D341Med (cell line): ENCODE results near the gene FBXO4.
"Not testable (repeated sequence)": the region's sequence is repeated elsewhere in the genome, so short reads cannot be mapped to it uniquely, and the experiment has no call there.

Experiments
- DNase-seq: peaks from one replicate; pipeline ENCODE4 v3.0.0; 2012; ENCODE audit warnings: low spot score

The FBXO4 gene

DNA sequence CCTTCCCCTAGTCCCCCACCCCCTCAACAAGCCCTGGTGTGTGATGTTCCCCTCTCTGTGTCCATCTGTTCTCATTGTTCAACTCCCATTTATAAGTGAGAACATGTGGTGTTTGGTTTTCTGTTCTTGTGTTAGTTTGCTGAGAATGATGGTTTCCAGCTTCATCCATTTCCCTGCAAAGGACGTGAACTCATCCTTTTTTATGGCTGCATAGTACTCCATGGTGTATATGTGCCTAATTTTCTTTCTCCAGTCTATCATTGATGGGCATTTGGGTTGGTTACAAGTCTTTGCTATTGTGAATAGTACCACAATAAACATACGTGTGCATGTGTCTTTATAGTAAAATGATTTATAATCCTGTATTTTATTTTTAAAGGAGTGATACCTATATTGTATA, 57.8 kb downstream of the FBXO4 start:
- DNase-seq, result not testable (repeated sequence)

DNA sequence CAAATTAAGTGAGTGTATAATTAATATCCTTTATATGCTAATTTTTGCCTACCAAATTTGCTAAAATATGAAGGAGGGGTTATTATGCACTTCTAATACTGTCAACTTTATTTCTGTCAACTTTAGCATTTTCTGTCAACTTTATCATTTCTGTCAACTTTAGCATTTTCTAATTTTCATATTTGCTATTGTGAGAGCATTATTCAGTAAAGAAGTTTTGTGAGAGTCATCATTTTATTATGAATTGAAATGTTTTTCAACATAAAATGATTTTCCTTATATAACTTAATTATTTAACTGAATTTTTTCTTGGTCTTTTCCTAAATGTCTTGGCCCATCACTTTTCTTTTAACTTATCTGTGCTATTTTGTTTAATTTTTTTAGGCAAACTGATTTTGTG, 58.2 kb downstream of the FBXO4 start:
- no peak for DNase-seq

DNA sequence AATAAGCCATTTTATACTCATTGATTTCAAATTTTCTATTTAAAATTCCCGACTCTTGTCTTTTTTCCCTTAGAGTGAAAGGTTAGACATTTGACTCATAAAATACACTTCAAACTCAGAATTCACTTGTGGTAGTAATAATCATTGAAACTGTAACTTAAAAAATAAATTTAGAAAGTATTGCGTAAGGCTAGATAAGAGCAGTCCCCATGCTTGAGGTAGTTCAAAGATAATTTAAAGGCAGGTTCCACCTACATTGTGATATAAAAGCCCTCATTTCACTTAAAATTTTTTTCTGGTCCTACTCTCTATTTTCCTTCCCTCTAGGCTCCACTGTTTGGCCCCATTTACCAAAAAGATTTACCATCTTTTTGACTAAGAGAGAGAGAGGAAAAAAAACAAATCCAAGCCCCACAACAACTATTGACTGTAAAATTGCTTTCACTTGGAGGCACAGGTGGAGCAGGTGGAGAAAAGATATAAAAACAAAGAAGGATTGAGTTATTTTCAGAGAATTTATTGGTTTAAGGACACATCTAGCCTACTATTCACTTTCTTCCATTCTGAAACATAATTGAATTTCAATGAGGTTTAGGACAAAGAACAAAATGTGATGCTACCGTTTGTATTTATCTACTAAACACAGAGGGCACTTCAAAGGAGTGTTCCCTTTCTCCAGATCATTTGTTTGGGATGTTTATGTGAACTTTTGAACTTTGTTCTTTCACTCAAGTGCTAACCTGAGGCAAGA, 61.0 kb downstream of the FBXO4 start:
- DNase-seq, result no peak
